ENCODE data around the gene EPB41L2. TPM values are rescaled to one million over a fixed set of nuclear protein-coding genes. Genes with fewer than 3 reads are reported as not detected.

Gene EPB41L2
- total and polyA plus RNA-seq, 3 experiments from 2014 or later: 4.6 to 30.9 (median 27.2) TPM

GRCh38 chr6:130937942-130938604 lies 125.0 kb downstream of the EPB41L2 start:
- peaks cover 0 to 3% (median 0%) of the 10 kb centered on the region in 3 donors for H3K36me3 Mint-ChIP-seq
- CTCF ChIA-PET: no interaction called here
- H3K27me3 Mint-ChIP-seq: peaks cover 0 to 3% of the 10 kb centered on the region in 2 donors
- no peaks in the 10 kb centered on the region for H3K9me3 Mint-ChIP-seq
- no peaks in the 10 kb centered on the region for H3K9me3 ChIP-seq (ENCODE audit: low read length)
- no peak overlapping the region for H3K4me3 Mint-ChIP-seq
- no peaks in the 10 kb centered on the region for H3K27me3 ChIP-seq (ENCODE audit: insufficient read depth, low read length, poor library complexity, severe bottlenecking)
- no peak overlapping the region for H3K27ac ChIP-seq (ENCODE audit: low read depth, low read length)
- POLR2A ChIA-PET: no interaction called here
- no peak overlapping the region for H3K27ac Mint-ChIP-seq
- no peaks in the 10 kb centered on the region for H3K36me3 ChIP-seq (ENCODE audit: insufficient read depth, low read length)
- no peak for DNase-seq
- no peak overlapping the region for H3K4me3 ChIP-seq (ENCODE audit: low read length)
- H3K4me1 ChIP-seq (ENCODE audit: insufficient read depth, low read length): no peaks in the 10 kb centered on the region
- no peaks in the 10 kb centered on the region for H3K4me1 Mint-ChIP-seq

- no peaks in the 10 kb centered on the region for H3K27me3 Mint-ChIP-seq
- Histone ChIP-seq H3K27me3 (ENCODE audit: insufficient read depth, low read length, poor library complexity, severe bottlenecking) (no peaks in the 10 kb centered on the region), H3K4me1 (ENCODE audit: insufficient read depth, low read length) (no peaks in the 10 kb centered on the region), H3K4me3 (ENCODE audit: low read length) (no peak overlapping the region), H3K36me3 (ENCODE audit: insufficient read depth, low read length) (no peaks in the 10 kb centered on the region), H3K27ac (ENCODE audit: low read depth, low read length) (no peak overlapping the region), H3K9me3 (ENCODE audit: low read length) (no peaks in the 10 kb centered on the region)
- POLR2A ChIA-PET: no interaction called here
- H3K9me3 Mint-ChIP-seq: no peaks in the 10 kb centered on the region
- CTCF ChIA-PET: no interaction called here
- DNase-seq: no peak
- H3K4me3 Mint-ChIP-seq: no peak overlapping the region
- H3K36me3 Mint-ChIP-seq: peaks cover 0 to 3% (median 0%) of the 10 kb centered on the region in 3 donors
- no peaks in the 10 kb centered on the region for H3K4me1 Mint-ChIP-seq
- H3K27ac Mint-ChIP-seq: no peak overlapping the region
Measured at GRCh38 chr6:130936933-130937332, 126.1 kb downstream of the EPB41L2 start.

GRCh38 chr6:130935978-130936377 lies 127.1 kb downstream of the EPB41L2 start:
- peaks cover 0 to 3% (median under 1%) of the 10 kb centered on the region in 3 donors for H3K36me3 Mint-ChIP-seq
- no peak overlapping the region for H3K4me3 ChIP-seq (ENCODE audit: low read length)
- H3K4me1 ChIP-seq (ENCODE audit: insufficient read depth, low read length): no peaks in the 10 kb centered on the region
- no peaks in the 10 kb centered on the region for H3K27me3 ChIP-seq (ENCODE audit: insufficient read depth, low read length, poor library complexity, severe bottlenecking)
- no peaks in the 10 kb centered on the region for H3K4me1 Mint-ChIP-seq
- H3K4me3 Mint-ChIP-seq: no peak overlapping the region
- no peak overlapping the region for H3K27ac Mint-ChIP-seq
- DNase-seq: no peak
- no peaks in the 10 kb centered on the region for H3K36me3 ChIP-seq (ENCODE audit: insufficient read depth, low read length)
- H3K9me3 ChIP-seq (ENCODE audit: low read length): no peaks in the 10 kb centered on the region
- no peaks in the 10 kb centered on the region for H3K27me3 Mint-ChIP-seq
- CTCF ChIA-PET: no interaction called here
- no peak overlapping the region for H3K27ac ChIP-seq (ENCODE audit: low read depth, low read length)
- H3K9me3 Mint-ChIP-seq: no peaks in the 10 kb centered on the region
- POLR2A ChIA-PET: no interaction called here

- Histone ChIP-seq H3K36me3 (ENCODE audit: insufficient read depth, low read length) (no peaks in the 10 kb centered on the region), H3K4me3 (ENCODE audit: low read length) (no peak overlapping the region), H3K4me1 (ENCODE audit: insufficient read depth, low read length) (no peaks in the 10 kb centered on the region), H3K27ac (ENCODE audit: low read depth, low read length) (no peak overlapping the region), H3K9me3 (ENCODE audit: low read length) (no peaks in the 10 kb centered on the region), H3K27me3 (ENCODE audit: insufficient read depth, low read length, poor library complexity, severe bottlenecking) (no peaks in the 10 kb centered on the region)
- no peak for DNase-seq
- H3K36me3 Mint-ChIP-seq: peaks cover 0 to 4% (median 3%) of the 10 kb centered on the region in 3 donors
- CTCF ChIA-PET: no interaction called here
- POLR2A ChIA-PET: no interaction called here
- H3K27ac Mint-ChIP-seq: no peak overlapping the region
- H3K9me3 Mint-ChIP-seq: peaks cover 0 to 2% (median 0%) of the 10 kb centered on the region in 5 donors
- H3K4me3 Mint-ChIP-seq: no peak overlapping the region
- H3K27me3 Mint-ChIP-seq: no peaks in the 10 kb centered on the region
- H3K4me1 Mint-ChIP-seq: no peaks in the 10 kb centered on the region
Measured at GRCh38 chr6:130934848-130935585, 128.0 kb downstream of the EPB41L2 start.

- POLR2A ChIA-PET: no interaction called here
Measured at GRCh38 chr6:130933712-130934200, 129.3 kb downstream of the EPB41L2 start.

GRCh38 chr6:130932921-130933320 lies 130.1 kb downstream of the EPB41L2 start:
- Histone ChIP-seq H3K36me3 (ENCODE audit: insufficient read depth, low read length) (no peaks in the 10 kb centered on the region), H3K27me3 (ENCODE audit: insufficient read depth, low read length, poor library complexity, severe bottlenecking) (no peaks in the 10 kb centered on the region), H3K4me3 (ENCODE audit: low read length) (no peak overlapping the region), H3K9me3 (ENCODE audit: low read length) (no peaks in the 10 kb centered on the region), H3K4me1 (ENCODE audit: insufficient read depth, low read length) (no peaks in the 10 kb centered on the region), H3K27ac (ENCODE audit: low read depth, low read length) (no peak overlapping the region)
- POLR2A ChIA-PET: no interaction called here
- H3K36me3 Mint-ChIP-seq: peaks cover 0 to 4% (median 0%) of the 10 kb centered on the region in 3 donors
- no peak overlapping the region for H3K27ac Mint-ChIP-seq
- H3K4me3 Mint-ChIP-seq: no peak overlapping the region
- CTCF ChIA-PET: no interaction called here
- peaks cover 0 to 7% of the 10 kb centered on the region in 2 donors for H3K27me3 Mint-ChIP-seq
- peaks cover 0 to 2% (median 0%) of the 10 kb centered on the region in 5 donors for H3K9me3 Mint-ChIP-seq
- H3K4me1 Mint-ChIP-seq: no peaks in the 10 kb centered on the region
- no peak for DNase-seq

More at GRCh38 chr6:130933712-130934200, 129.3 kb downstream of the EPB41L2 start:
- Histone ChIP-seq H3K27ac (ENCODE audit: low read depth, low read length) (no peak overlapping the region), H3K4me3 (ENCODE audit: low read length) (no peak overlapping the region), H3K36me3 (ENCODE audit: insufficient read depth, low read length) (no peaks in the 10 kb centered on the region), H3K9me3 (ENCODE audit: low read length) (no peaks in the 10 kb centered on the region), H3K4me1 (ENCODE audit: insufficient read depth, low read length) (no peaks in the 10 kb centered on the region), H3K27me3 (ENCODE audit: insufficient read depth, low read length, poor library complexity, severe bottlenecking) (no peaks in the 10 kb centered on the region)
- Mint-ChIP-seq H3K27ac (peak overlapping the region in 1 of 8 donors; percentile 27), H3K9me3 (peaks cover 0 to 2% (median 0%) of the 10 kb centered on the region in 5 donors), H3K27me3 (peaks cover 0 to 3% of the 10 kb centered on the region in 2 donors), H3K36me3 (peaks cover 0 to 4% (median 3%) of the 10 kb centered on the region in 3 donors), H3K4me3 (no peak overlapping the region), H3K4me1 (no peaks in the 10 kb centered on the region)
- CTCF ChIA-PET: no interaction called here
- DNase-seq: no peak

- no peak for DNase-seq
- peaks cover 0 to 2% (median 0%) of the 10 kb centered on the region in 5 donors for H3K9me3 Mint-ChIP-seq
- no peak overlapping the region for H3K27ac Mint-ChIP-seq
- Histone ChIP-seq H3K36me3 (ENCODE audit: insufficient read depth, low read length) (no peaks in the 10 kb centered on the region), H3K9me3 (ENCODE audit: low read length) (no peaks in the 10 kb centered on the region), H3K27me3 (ENCODE audit: insufficient read depth, low read length, poor library complexity, severe bottlenecking) (no peaks in the 10 kb centered on the region), H3K4me3 (ENCODE audit: low read length) (no peak overlapping the region), H3K27ac (ENCODE audit: low read depth, low read length) (no peak overlapping the region), H3K4me1 (ENCODE audit: insufficient read depth, low read length) (no peaks in the 10 kb centered on the region)
- H3K4me1 Mint-ChIP-seq: no peaks in the 10 kb centered on the region
- peaks cover 0 to 7% of the 10 kb centered on the region in 2 donors for H3K27me3 Mint-ChIP-seq
- H3K36me3 Mint-ChIP-seq: peaks cover 0 to 4% (median 0%) of the 10 kb centered on the region in 3 donors
- H3K4me3 Mint-ChIP-seq: no peak overlapping the region
- POLR2A ChIA-PET: no interaction called here
- CTCF ChIA-PET: no interaction called here
Measured at GRCh38 chr6:130932438-130932837, 130.6 kb downstream of the EPB41L2 start.

GRCh38 chr6:130931683-130932082 lies 131.4 kb downstream of the EPB41L2 start:
- Mint-ChIP-seq H3K9me3 (peaks cover 0 to 2% (median 0%) of the 10 kb centered on the region in 5 donors), H3K36me3 (peaks cover 0 to 4% (median 0%) of the 10 kb centered on the region in 3 donors), H3K4me1 (no peaks in the 10 kb centered on the region), H3K4me3 (no peak overlapping the region), H3K27ac (peak overlapping the region in 1 of 8 donors; percentile 61), H3K27me3 (peaks cover 0 to 7% of the 10 kb centered on the region in 2 donors)
- ChIA-PET POLR2A (no interaction called here), CTCF (no interaction called here)
- H3K4me3 ChIP-seq (ENCODE audit: low read length): no peak overlapping the region
- no peaks in the 10 kb centered on the region for H3K36me3 ChIP-seq (ENCODE audit: insufficient read depth, low read length)
- no peaks in the 10 kb centered on the region for H3K4me1 ChIP-seq (ENCODE audit: insufficient read depth, low read length)
- H3K9me3 ChIP-seq (ENCODE audit: low read length): no peaks in the 10 kb centered on the region
- no peak for DNase-seq
- H3K27me3 ChIP-seq (ENCODE audit: insufficient read depth, low read length, poor library complexity, severe bottlenecking): no peaks in the 10 kb centered on the region
- no peak overlapping the region for H3K27ac ChIP-seq (ENCODE audit: low read depth, low read length)

Measured in CD8-positive, alpha-beta memory T cell (primary cell).